K562 (cell line): ENCODE measurements around the gene ATRN. TPM values are rescaled to one million over a fixed set of nuclear protein-coding genes. Genes with fewer than 3 reads are reported as not detected.

Source experiments
- ATAC-seq: fragments of 200-7000 bp; cut with Tn5 transposase; 3 replicates; pipeline ENCODE4 v1.9.1; 2020; ENCODE audit warnings: moderate library complexity
- BruUV-seq: library from RNA; stranded (reverse); fragments of 400-500 nt; replicated peaks from 2 replicates; lab custom pipeline; 2021; lab: Mats Ljungman, UMichigan
- CTCF ChIA-PET: fragments of 300-600 bp; formaldehyde crosslinking; extraction: SDS; loops from one replicate; lab custom pipeline; 2021; ENCODE audit warnings: low intra/inter-chr PET ratio; lab: Yijun Ruan, JAX
- POLR2A ChIA-PET: fragments of 300-600, 350-650 bp; sonication (Branson Sonifier 250); formaldehyde crosslinking; extraction: SDS; loops from one replicate; lab custom pipeline; 2021; ENCODE audit warnings: antibody characterized with exemption, inconsistent platforms; lab: Yijun Ruan, JAX
- DNase-seq, 4 experiments: peaks; one replicate each; pipeline versions ENCODE4 v3.0.0 to v3.0.0-alpha.2; 2011 to 2018; ENCODE audit warnings: low spot score in 3 of 4, mixed read lengths in 3 of 4; ENCODE audit errors: extremely low read depth in 1 of 4
- FAIRE-seq: peaks from 2 replicates; lab custom pipeline; 2011; peaks lifted over from hg19 to GRCh38; lab: Jason Lieb, UNC
- H2AFZ ChIP-seq: 2 replicates; pipeline ENCODE4 v1.6.0; 2011; ENCODE audit warnings: low read depth, low read length, control low read depth, inconsistent platforms
- H3K27ac ChIP-seq: fragments of 200-600 bp; 3 replicates; pipeline ENCODE4 v1.8.0; 2011; ENCODE audit warnings: low read depth, mild to moderate bottlenecking, control low read depth, inconsistent platforms, low read length, moderate library complexity, mixed read lengths; ENCODE audit errors: extremely low read depth
- H3K27me3 ChIP-seq, 2 experiments: fragments of 300-600 bp in 1 of 2; 2 replicates in 1 of 2; 3 replicates in 1 of 2; pipeline versions ENCODE4 v1.6.0 to v1.8.0; 2011; ENCODE audit warnings: inconsistent platforms in 2 of 2, low read length in 2 of 2, mild to moderate bottlenecking in 1 of 2, mixed read lengths in 1 of 2, moderate library complexity in 1 of 2; ENCODE audit not compliant: control insufficient read depth in 2 of 2, insufficient read depth in 2 of 2
- H3K36me3 ChIP-seq: fragments of 300-600 bp; 3 replicates; pipeline ENCODE4 v1.8.0; 2011; ENCODE audit warnings: mild to moderate bottlenecking, low read length, inconsistent platforms; ENCODE audit not compliant: control insufficient read depth, insufficient read depth
- H3K4me1 ChIP-seq, 2 experiments: fragments of 200-600 bp in 1 of 2; replicated peaks in 1 of 2; 2 replicates in 1 of 2; 3 replicates in 1 of 2; pipeline versions ENCODE4 v1.5.1 to v1.8.0; 2011; ENCODE audit warnings: inconsistent platforms in 2 of 2, low read length in 2 of 2, mild to moderate bottlenecking in 1 of 2, mixed read lengths in 1 of 2, moderate library complexity in 1 of 2; ENCODE audit not compliant: control insufficient read depth in 2 of 2, insufficient read depth in 2 of 2
- H3K4me2 ChIP-seq: 2 replicates; pipeline ENCODE4 v1.6.1; 2011; ENCODE audit warnings: low read length, control low read depth, inconsistent platforms, mixed read lengths; ENCODE audit not compliant: insufficient read depth
- H3K4me3 ChIP-seq: fragments of 200-600 bp; sonication (generic), shearing (Covaris generic); 2 replicates; pipeline ENCODE4 v1.5.1; 2016; ENCODE audit warnings: control low read depth, inconsistent platforms
- H3K79me2 ChIP-seq: fragments of 200-600 bp; 3 replicates; pipeline ENCODE4 v1.8.0; 2011; ENCODE audit warnings: low read length, inconsistent platforms; ENCODE audit not compliant: control insufficient read depth, insufficient read depth
- H3K9ac ChIP-seq, 2 experiments: 2 replicates each; pipeline versions ENCODE4 v1.6.0 to v1.6.1; 2011; ENCODE audit warnings: low read depth in 2 of 2, low read length in 2 of 2, control low read depth in 1 of 2, inconsistent platforms in 1 of 2, mild to moderate bottlenecking in 1 of 2, mixed read lengths in 1 of 2; ENCODE audit not compliant: insufficient read depth in 1 of 2
- H3K9me1 ChIP-seq: one replicate; pipeline ENCODE4 v1.6.0; 2011; ENCODE audit warnings: inconsistent platforms, mild to moderate bottlenecking, low read length, moderate library complexity; ENCODE audit not compliant: control insufficient read depth, insufficient read depth
- H3K9me3 ChIP-seq: replicated peaks from 2 replicates; pipeline ENCODE4 v1.5.1; 2011; ENCODE audit warnings: low read depth, low read length, inconsistent platforms; ENCODE audit not compliant: control insufficient read depth, insufficient read depth
- H4K20me1 ChIP-seq: replicated peaks from 2 replicates; pipeline ENCODE4 v1.6.1; 2011; ENCODE audit warnings: low read length, inconsistent platforms, mixed read lengths; ENCODE audit not compliant: control insufficient read depth, insufficient read depth
- BRF2 ChIP-seq: IDR thresholded peaks from 3 replicates; pipeline ENCODE4 v1.6.1; 2011; ENCODE audit warnings: borderline replicate concordance, mild to moderate bottlenecking; ENCODE audit not compliant: insufficient read length, insufficient read depth
- E2F5 ChIP-seq: sonication (generic); formaldehyde crosslinking; IDR thresholded peaks from 2 replicates; pipeline ENCODE4 v1.8.0; 2022; ENCODE audit warnings: mild to moderate bottlenecking, missing genetic modification reagents
- FOXA1 ChIP-seq: fragments of 450-650 bp; IDR thresholded peaks from 2 replicates; pipeline ENCODE4 v1.6.1; 2016; ENCODE audit warnings: mild to moderate bottlenecking, borderline replicate concordance
- GATAD2A ChIP-seq: fragments of 450-650 bp; IDR thresholded peaks from 2 replicates; pipeline ENCODE4 v1.6.1; 2017
- HOMEZ ChIP-seq: fragments of 250-450 bp; sonication (Bioruptor Pico); IDR thresholded peaks from 2 replicates; pipeline ENCODE4 v1.4.0; 2020; ENCODE audit warnings: mild to moderate bottlenecking, moderate library complexity
- MITF ChIP-seq: IDR thresholded peaks from 2 replicates; pipeline ENCODE4 v1.6.1; 2014; ENCODE audit warnings: antibody characterized with exemption
- MTA2 ChIP-seq: fragments of 450-650 bp; IDR thresholded peaks from 2 replicates; pipeline ENCODE4 v1.6.1; 2016; ENCODE audit warnings: low read depth
- PCBP2 ChIP-seq: fragments of 200-400 bp; formaldehyde crosslinking; IDR thresholded peaks from 2 replicates; pipeline ENCODE4 v1.6.1; 2018; ENCODE audit warnings: low read length, low read depth, mild to moderate bottlenecking, moderate library complexity; ENCODE audit not compliant: poor library complexity, severe bottlenecking
- RBM17 ChIP-seq: fragments of 200-400 bp; formaldehyde crosslinking; IDR thresholded peaks from 2 replicates; pipeline ENCODE4 v1.6.1; 2017; ENCODE audit warnings: low read depth, mild to moderate bottlenecking, low read length, borderline replicate concordance
- THAP12 ChIP-seq: fragments of 250-450 bp; sonication (Bioruptor Pico); IDR thresholded peaks from 2 replicates; pipeline ENCODE4 v1.9.0; 2021; ENCODE audit warnings: mild to moderate bottlenecking, inconsistent platforms
- YBX1 ChIP-seq: fragments of 450-650 bp; IDR thresholded peaks from 2 replicates; pipeline ENCODE4 v1.7.1; 2016; ENCODE audit warnings: mild to moderate bottlenecking
- ZNF165 ChIP-seq: fragments of 250-450 bp; sonication (Bioruptor Pico); IDR thresholded peaks from 2 replicates; pipeline ENCODE4 v1.4.0; 2020; ENCODE audit warnings: borderline replicate concordance
- WGBS: fragments of 100-300 bp; shearing (Covaris generic); methylation state at CpG from one replicate; pipeline ENCODE4 v1.1.6; 2016; ENCODE audit warnings: low coverage, mixed read lengths; ENCODE audit not compliant: insufficient coverage; ENCODE audit errors: missing lambda C conversion rate; 5-methylcytosine and 5-hydroxymethylcytosine counted together
- in situ Hi-C: fragments of 300-500 bp; cut with MboI; formaldehyde crosslinking; loops from 4 replicates; pipeline ENCODE4 v1.15.0; 2018; ENCODE audit warnings: inconsistent platforms, mixed read lengths
- intact Hi-C: fragments of 100-400 bp; cut with micrococcal nuclease; formaldehyde crosslinking; loops from 2 replicates; pipeline ENCODE4 v1.14.2; 2022
- polyA plus RNA-seq, 8 experiments: library from polyadenylated mRNA; depleted of rRNA in 4 of 8; stranded (reverse) in 5 of 8; unstranded in 3 of 8; fragments of >200 nt; fragmentation: Nextera tagmentation in 2 of 8; fragmentation: Illumina TruSeq in 1 of 8; extraction: Ambion mirVana in 2 of 8; extraction: Trizol in 1 of 8; gene quantifications; 2 replicates each; pipeline versions ENCODE4 v1.2.1 to v1.2.3, GENCODE V29; 2011 to 2014; ENCODE audit warnings: inconsistent platforms in 1 of 8, missing spikeins in 1 of 8
- total RNA-seq, 7 experiments: library from RNA; depleted of rRNA in 6 of 7; stranded (reverse); fragments of >200 nt in 6 of 7; fragmentation: Illumina TruSeq in 2 of 7; extraction: Trizol in 2 of 7; gene quantifications; 2 replicates each; pipeline versions ENCODE4 v1.2.1 to v1.2.3, GENCODE V29; 2011 to 2021; ENCODE audit warnings: low replicate concordance in 1 of 7

ATRN gene
- total and polyA plus RNA-seq, 9 of the 15 experiments (the other 6 are each of a cell fraction or from before 2014, with no cell fraction given), result 0.69 to 16.5 (median 7.6) TPM

GRCh38 chr20:3630429-3630828 lies 159.6 kb downstream of the ATRN start:
- no peaks in the 10 kb centered on the region for H3K4me1 ChIP-seq
- no peaks in the 10 kb centered on the region for H4K20me1 ChIP-seq
- FAIRE-seq (no peak), ATAC-seq (no peak), DNase-seq (no peak)
- ChIA-PET CTCF (interaction anchor here (0.6 kb wide), 1 partner anchor 285 kb away, joined by 3 read pairs; no protein-coding TSS in a partner anchor), POLR2A (interaction anchor here (0.7 kb wide), 1 partner anchor 9 kb away, joined by 3 read pairs; no protein-coding TSS in a partner anchor)
- H3K27ac ChIP-seq, result no peak overlapping the region
- BruUV-seq, result no TSS peak
- intact Hi-C loops (no loop called here), in situ Hi-C loops (no loop called here)
- H3K79me2 ChIP-seq, result no peaks in the 10 kb centered on the region
- no peak overlapping the region for H3K9ac ChIP-seq
- no peaks in the 10 kb centered on the region for H3K36me3 ChIP-seq
- no peak overlapping the region for H3K4me2 ChIP-seq
- H3K9me3 ChIP-seq, result no peaks in the 10 kb centered on the region
- H3K27me3 ChIP-seq, result no peaks in the 10 kb centered on the region
- H3K9me1 ChIP-seq, result no peaks in the 10 kb centered on the region
- H2AFZ ChIP-seq, result no peak overlapping the region
- WGBS, result 92% methylated on average over 8 of the region's 8 CpGs
- H3K4me3 ChIP-seq, result no peak overlapping the region
- TF ChIP-seq E2F5, result no peak
- TF ChIP-seq YBX1, result no peak
- no peak for TF ChIP-seq BRF2
- no peak for TF ChIP-seq FOXA1
- TF ChIP-seq MTA2, result no peak
- TF ChIP-seq HOMEZ (CRISPR knock-in tag), result no peak
- no peak for TF ChIP-seq MITF
- TF ChIP-seq ZNF165, result no peak
- no peak for TF ChIP-seq PCBP2
- no peak for TF ChIP-seq GATAD2A
- TF ChIP-seq RBM17, result no peak
- no peak for TF ChIP-seq THAP12 (CRISPR knock-in tag)
